Measurements from ENCODE around the gene TMEM150C.

The TMEM150C gene

GRCh38 chr4:82585690-82586435 is 24.1 kb upstream of the TMEM150C start:
- Histone ChIP-seq H3K27me3 (ENCODE audit: insufficient read depth, poor library complexity, severe bottlenecking) (no peaks in the 10 kb centered on the region), H3K36me3 (ENCODE audit: low read depth) (no peaks in the 10 kb centered on the region), H3K4me3 (ENCODE audit: severe bottlenecking) (no peak overlapping the region), H3K9me3 (ENCODE audit: severe bottlenecking) (no peaks in the 10 kb centered on the region), H3K4me1 (ENCODE audit: insufficient read depth, poor library complexity, severe bottlenecking) (no peaks in the 10 kb centered on the region), H3K27ac (ENCODE audit: poor library complexity, severe bottlenecking) (no peak overlapping the region)
- ATAC-seq (ENCODE audit: low read depth) (no peak), DNase-seq (ENCODE audit: low spot score) (no peak)
- no peak for TF ChIP-seq CTCF (IDR thresholded peaks at IDR 0.05; ENCODE audit: poor library complexity, severe bottlenecking)

- DNase-seq (ENCODE audit: low spot score): no peak
Observed at GRCh38 chr4:82584931-82585330, 23.1 kb upstream of the TMEM150C start.

GRCh38 chr4:82583897-82584587 is 22.3 kb upstream of the TMEM150C start:
- no peak for DNase-seq (ENCODE audit: low spot score)
- no peak for ATAC-seq (ENCODE audit: low read depth)
- no peak overlapping the region for H3K27ac ChIP-seq (ENCODE audit: poor library complexity, severe bottlenecking)

More at GRCh38 chr4:82584931-82585330, 23.1 kb upstream of the TMEM150C start:
- no peak for TF ChIP-seq CTCF (IDR thresholded peaks at IDR 0.05; ENCODE audit: poor library complexity, severe bottlenecking)
- H3K4me3 ChIP-seq (ENCODE audit: severe bottlenecking): no peak overlapping the region
- no peaks in the 10 kb centered on the region for H3K36me3 ChIP-seq (ENCODE audit: low read depth)
- H3K27me3 ChIP-seq (ENCODE audit: insufficient read depth, poor library complexity, severe bottlenecking): no peaks in the 10 kb centered on the region
- no peak for ATAC-seq (ENCODE audit: low read depth)
- H3K4me1 ChIP-seq (ENCODE audit: insufficient read depth, poor library complexity, severe bottlenecking): no peaks in the 10 kb centered on the region
- no peak overlapping the region for H3K27ac ChIP-seq (ENCODE audit: poor library complexity, severe bottlenecking)
- H3K9me3 ChIP-seq (ENCODE audit: severe bottlenecking): no peaks in the 10 kb centered on the region

GRCh38 chr4:82579932-82580331 is 18.1 kb upstream of the TMEM150C start:
- Histone ChIP-seq H3K4me3 (ENCODE audit: severe bottlenecking) (no peak overlapping the region), H3K4me1 (ENCODE audit: insufficient read depth, poor library complexity, severe bottlenecking) (no peaks in the 10 kb centered on the region), H3K27ac (ENCODE audit: poor library complexity, severe bottlenecking) (no peak overlapping the region), H3K27me3 (ENCODE audit: insufficient read depth, poor library complexity, severe bottlenecking) (no peaks in the 10 kb centered on the region), H3K9me3 (ENCODE audit: severe bottlenecking) (no peaks in the 10 kb centered on the region), H3K36me3 (ENCODE audit: low read depth) (no peaks in the 10 kb centered on the region)
- DNase-seq (ENCODE audit: low spot score) (no peak), ATAC-seq (ENCODE audit: low read depth) (no peak)
- TF ChIP-seq CTCF (IDR thresholded peaks at IDR 0.05; ENCODE audit: poor library complexity, severe bottlenecking): no peak

More at GRCh38 chr4:82583897-82584587, 22.3 kb upstream of the TMEM150C start:
- no peak for TF ChIP-seq CTCF (IDR thresholded peaks at IDR 0.05; ENCODE audit: poor library complexity, severe bottlenecking)
- Histone ChIP-seq H3K4me3 (ENCODE audit: severe bottlenecking) (no peak overlapping the region), H3K9me3 (ENCODE audit: severe bottlenecking) (no peaks in the 10 kb centered on the region), H3K27me3 (ENCODE audit: insufficient read depth, poor library complexity, severe bottlenecking) (no peaks in the 10 kb centered on the region), H3K4me1 (ENCODE audit: insufficient read depth, poor library complexity, severe bottlenecking) (no peaks in the 10 kb centered on the region), H3K36me3 (ENCODE audit: low read depth) (no peaks in the 10 kb centered on the region)

- Histone ChIP-seq H3K4me3 (ENCODE audit: severe bottlenecking) (no peak overlapping the region), H3K4me1 (ENCODE audit: insufficient read depth, poor library complexity, severe bottlenecking) (no peaks in the 10 kb centered on the region), H3K27ac (ENCODE audit: poor library complexity, severe bottlenecking) (no peak overlapping the region), H3K9me3 (ENCODE audit: severe bottlenecking) (no peaks in the 10 kb centered on the region), H3K36me3 (ENCODE audit: low read depth) (no peaks in the 10 kb centered on the region), H3K27me3 (ENCODE audit: insufficient read depth, poor library complexity, severe bottlenecking) (no peaks in the 10 kb centered on the region)
- ATAC-seq (ENCODE audit: low read depth) (peak; percentile 53; the same call in 2 of the 3 replicates), DNase-seq (ENCODE audit: low spot score) (no peak)
- TF ChIP-seq CTCF (IDR thresholded peaks at IDR 0.05; ENCODE audit: poor library complexity, severe bottlenecking): no peak
Observed at GRCh38 chr4:82578935-82579334, 17.1 kb upstream of the TMEM150C start.
